ENCODE results near the gene CCDC71L.

CCDC71L gene

GRCh38 chr7:106666353-106666752 lies 5.4 kb upstream of the CCDC71L start:
- no peak for DNase-seq (ENCODE audit: low read depth in 2 of 2)
- no peak for TF ChIP-seq CTCF (IDR thresholded peaks at IDR 0.05; ENCODE audit: low read depth, low read length)
- no peak overlapping the region for H3K4me3 ChIP-seq (replicated peaks in 1 of 2; ENCODE audit: low read depth in 2 of 2, low read length in 2 of 2)

- TF ChIP-seq CTCF (IDR thresholded peaks at IDR 0.05; ENCODE audit: low read depth, low read length), result no peak
- no peak overlapping the region for H3K4me3 ChIP-seq (replicated peaks in 1 of 2; ENCODE audit: low read depth in 2 of 2, low read length in 2 of 2)
- DNase-seq (ENCODE audit: low read depth in 2 of 2), result no peak
Measured at GRCh38 chr7:106664343-106664742, 3.4 kb upstream of the CCDC71L start.

GRCh38 chr7:106659963-106660861 lies 746 bp downstream of the CCDC71L start:
- peak; percentile 76 for TF ChIP-seq CTCF (IDR thresholded peaks at IDR 0.05; ENCODE audit: low read depth, low read length)
- H3K4me3 ChIP-seq (replicated peaks in 1 of 2; ENCODE audit: low read depth in 2 of 2, low read length in 2 of 2), result peak overlapping the region; percentile 89 to 91
- DNase-seq (ENCODE audit: low read depth in 2 of 2), result peak; percentile 82 to 89

GRCh38 chr7:106659166-106659962 lies 1.6 kb downstream of the CCDC71L start:
- TF ChIP-seq CTCF (IDR thresholded peaks at IDR 0.05; ENCODE audit: low read depth, low read length), result no peak
- no peak for DNase-seq (ENCODE audit: low read depth in 2 of 2)
- H3K4me3 ChIP-seq (replicated peaks in 1 of 2; ENCODE audit: low read depth in 2 of 2, low read length in 2 of 2), result peak overlapping the region; percentile 89 to 91

- no peak for DNase-seq (ENCODE audit: low read depth in 2 of 2)
- TF ChIP-seq CTCF (IDR thresholded peaks at IDR 0.05; ENCODE audit: low read depth, low read length), result no peak
- H3K4me3 ChIP-seq (replicated peaks in 1 of 2; ENCODE audit: low read depth in 2 of 2, low read length in 2 of 2), result peak overlapping the region; percentile 89 to 91
Measured at GRCh38 chr7:106658316-106659165, 2.4 kb downstream of the CCDC71L start.
